CD4-positive, alpha-beta T cell (primary cell): ENCODE results near the gene WFIKKN1. TPM values are rescaled to one million over a fixed set of nuclear protein-coding genes. Genes with fewer than 3 reads are reported as not detected.

Experiments
- ATAC-seq: fragments of 200-7000 bp; cut with Tn5 transposase; one replicate; pipeline ENCODE4 v1.10.0; 2022; ENCODE audit warnings: mild to moderate bottlenecking; ENCODE audit not compliant: poor library complexity
- CTCF ChIA-PET: fragments of 350-600 bp; sonication (Branson Sonifier 250); formaldehyde crosslinking; loops from one replicate; lab custom pipeline; 2021; ENCODE audit warnings: antibody characterized with exemption, inconsistent platforms; lab: Charles Lee
- POLR2A ChIA-PET: fragments of 350-600 bp; sonication (Branson Sonifier 250); formaldehyde crosslinking; loops from one replicate; lab custom pipeline; 2021; ENCODE audit warnings: antibody characterized with exemption, inconsistent platforms; lab: Charles Lee
- DNase-seq, 14 experiments: peaks; one replicate each; pipeline ENCODE4 v3.0.0-alpha.2; 2013 to 2020; ENCODE audit warnings: mixed read lengths in 2 of 14
- H3K27ac ChIP-seq, 2 donors: one replicate each; pipeline versions ENCODE4 v1.5.1 to v1.7.0; 2013; ENCODE audit warnings: low read length in 2 of 2, low read depth in 1 of 2, mild to moderate bottlenecking in 1 of 2
- H3K27me3 ChIP-seq, 2 experiments: 1 replicate in 1 of 2; 2 replicates in 1 of 2; pipeline versions ENCODE4 v1.6.1 to v1.7.0; 2013; ENCODE audit warnings: low read length in 2 of 2, control low read depth in 1 of 2, mild to moderate bottlenecking in 1 of 2, moderate library complexity in 1 of 2; ENCODE audit not compliant: insufficient read depth in 2 of 2, control insufficient read depth in 1 of 2
- H3K36me3 ChIP-seq: one replicate; pipeline ENCODE4 v1.6.1; 2013; ENCODE audit warnings: low read length, control low read depth; ENCODE audit not compliant: insufficient read depth
- H3K4me1 ChIP-seq: one replicate; pipeline ENCODE4 v1.6.1; 2013; ENCODE audit warnings: low read length, control low read depth; ENCODE audit not compliant: insufficient read depth
- H3K4me3 ChIP-seq: one replicate; pipeline ENCODE4 v1.5.1; 2013; ENCODE audit warnings: mild to moderate bottlenecking, low read length, moderate library complexity
- H3K9me3 ChIP-seq, 2 experiments: 1 replicate in 1 of 2; 2 replicates in 1 of 2; pipeline versions ENCODE4 v1.6.1 to v1.7.0; 2013; ENCODE audit warnings: low read length in 2 of 2, mild to moderate bottlenecking in 2 of 2, control low read depth in 1 of 2, moderate library complexity in 1 of 2; ENCODE audit not compliant: control insufficient read depth in 1 of 2, insufficient read depth in 1 of 2
- H3K27ac Mint-ChIP-seq: one replicate; pipeline ENCODE4 v1.8.0; 2020; ENCODE audit warnings: mixed read lengths
- H3K27me3 Mint-ChIP-seq: one replicate; pipeline ENCODE4 v1.8.0; 2021; ENCODE audit warnings: mixed read lengths
- H3K36me3 Mint-ChIP-seq: one replicate; pipeline ENCODE4 v1.8.0; 2021; ENCODE audit warnings: low read depth, mixed read lengths
- H3K4me1 Mint-ChIP-seq: one replicate; pipeline ENCODE4 v1.8.0; 2021; ENCODE audit warnings: low read depth, mixed read lengths
- H3K4me3 Mint-ChIP-seq: one replicate; pipeline ENCODE4 v1.8.0; 2020; ENCODE audit warnings: mild to moderate bottlenecking, mixed read lengths
- H3K9me3 Mint-ChIP-seq: one replicate; pipeline ENCODE4 v1.8.0; 2020; ENCODE audit warnings: mixed read lengths
- intact Hi-C, 2 experiments: fragments of 100-400 bp; cut with DNase I in 1 of 2; cut with micrococcal nuclease in 1 of 2; formaldehyde crosslinking; loops; one replicate each; pipeline versions ENCODE4 v1.15.1 to v1.9.0; 2023 to 2025; cut with DNase I, micrococcal nuclease
- total RNA-seq, 174 experiments: library from RNA in 2 of 174; stranded (reverse) in 2 of 174; gene quantifications; one replicate each; pipeline ENCODE4 v1.2.3 and lab custom pipeline; 2021 to 2026
- TF ChIP-seq, protein P1 (sequence below): fragments of 200-600 bp; IDR thresholded peaks from one replicate; pipeline ENCODE4 v1.8.0; 2022; ENCODE audit warnings: antibody characterized with exemption, mild to moderate bottlenecking

The WFIKKN1 gene
- total RNA-seq, 2 experiments from 2014 or later = 0.64 to 0.99 TPM

DNA sequence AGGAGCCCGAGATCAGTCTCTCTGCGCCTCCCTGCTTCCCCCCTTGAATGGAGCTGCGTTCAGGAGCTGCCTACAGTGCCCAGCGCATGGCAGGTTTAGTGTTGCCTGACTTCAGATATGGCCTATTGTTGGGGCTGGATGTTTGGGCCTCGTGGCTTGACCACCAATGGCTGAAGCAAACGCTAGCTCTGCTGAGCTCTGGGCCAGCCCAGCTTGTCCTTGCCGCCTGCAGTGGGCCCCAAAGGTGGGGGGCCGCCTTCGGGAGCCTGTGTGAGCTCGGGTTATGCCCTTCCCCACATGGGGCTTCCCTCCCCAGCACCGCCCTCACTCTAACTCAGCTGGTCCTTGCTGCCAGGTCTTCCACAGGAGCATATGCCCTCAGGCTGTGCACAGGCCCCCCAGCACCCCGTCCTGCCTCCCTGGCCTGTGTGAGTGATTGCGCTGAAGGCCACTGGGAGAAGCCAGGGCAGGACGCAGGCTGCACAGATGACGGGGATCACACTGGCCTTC, 7.3 kb downstream of the WFIKKN1 start:
- CTCF ChIA-PET = no interaction called here
- H3K4me1 ChIP-seq = peaks cover 47% of the 10 kb centered on the region
- peaks cover 8% of the 10 kb centered on the region for H3K4me1 Mint-ChIP-seq
- no peak overlapping the region for H3K27ac ChIP-seq
- intact Hi-C loops = no loop called here
- peaks cover 9% of the 10 kb centered on the region for H3K36me3 Mint-ChIP-seq
- no peaks in the 10 kb centered on the region for H3K27me3 ChIP-seq
- DNase-seq = peak in 1 of 14 experiments; percentile 48
- H3K9me3 Mint-ChIP-seq = no peaks in the 10 kb centered on the region
- TF ChIP-seq, protein P1, sequence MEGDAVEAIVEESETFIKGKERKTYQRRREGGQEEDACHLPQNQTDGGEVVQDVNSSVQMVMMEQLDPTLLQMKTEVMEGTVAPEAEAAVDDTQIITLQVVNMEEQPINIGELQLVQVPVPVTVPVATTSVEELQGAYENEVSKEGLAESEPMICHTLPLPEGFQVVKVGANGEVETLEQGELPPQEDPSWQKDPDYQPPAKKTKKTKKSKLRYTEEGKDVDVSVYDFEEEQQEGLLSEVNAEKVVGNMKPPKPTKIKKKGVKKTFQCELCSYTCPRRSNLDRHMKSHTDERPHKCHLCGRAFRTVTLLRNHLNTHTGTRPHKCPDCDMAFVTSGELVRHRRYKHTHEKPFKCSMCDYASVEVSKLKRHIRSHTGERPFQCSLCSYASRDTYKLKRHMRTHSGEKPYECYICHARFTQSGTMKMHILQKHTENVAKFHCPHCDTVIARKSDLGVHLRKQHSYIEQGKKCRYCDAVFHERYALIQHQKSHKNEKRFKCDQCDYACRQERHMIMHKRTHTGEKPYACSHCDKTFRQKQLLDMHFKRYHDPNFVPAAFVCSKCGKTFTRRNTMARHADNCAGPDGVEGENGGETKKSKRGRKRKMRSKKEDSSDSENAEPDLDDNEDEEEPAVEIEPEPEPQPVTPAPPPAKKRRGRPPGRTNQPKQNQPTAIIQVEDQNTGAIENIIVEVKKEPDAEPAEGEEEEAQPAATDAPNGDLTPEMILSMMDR = no peak
- no peak overlapping the region for H3K4me3 ChIP-seq
- no peaks in the 10 kb centered on the region for H3K36me3 ChIP-seq
- peak overlapping the region; percentile 48 for H3K4me3 Mint-ChIP-seq
- H3K9me3 ChIP-seq = peaks cover 0 to 10% of the 10 kb centered on the region in 2 experiments
- peaks cover 6% of the 10 kb centered on the region for H3K27me3 Mint-ChIP-seq
- no peak for ATAC-seq
- POLR2A ChIA-PET = interaction anchor here (3.0 kb wide), 1 partner anchor 43 kb away, joined by 16 read pairs; the partner anchor contains the start of gene STUB1
- H3K27ac Mint-ChIP-seq = no peak overlapping the region

DNA sequence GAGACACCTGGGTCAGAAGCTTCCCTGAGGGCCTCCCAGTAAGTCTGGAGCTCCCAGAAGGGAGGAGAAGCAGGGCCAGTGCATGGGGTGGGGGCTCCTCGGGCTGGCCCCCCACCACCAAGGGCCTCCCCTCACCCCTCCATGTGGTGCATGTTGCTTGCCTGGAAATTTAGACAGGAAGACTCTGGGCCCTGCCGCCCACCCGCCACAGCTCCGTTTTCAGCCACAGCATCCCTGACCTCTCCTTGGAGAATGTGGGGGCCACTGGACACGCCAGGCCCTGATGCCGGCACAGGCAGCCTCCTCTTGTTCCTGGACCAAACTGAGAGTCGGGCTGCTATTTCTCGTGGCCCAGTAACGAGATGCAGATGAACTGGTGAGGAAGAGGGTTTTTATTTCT, 8.1 kb downstream of the WFIKKN1 start:
- intact Hi-C loops = no loop called here
- TF ChIP-seq, protein P1 = no peak
- H3K9me3 Mint-ChIP-seq = no peaks in the 10 kb centered on the region
- peak overlapping the region; percentile 63 for H3K4me3 Mint-ChIP-seq
- Histone ChIP-seq H3K27ac (no peak overlapping the region), H3K4me1 (peaks cover 50% of the 10 kb centered on the region), H3K36me3 (no peaks in the 10 kb centered on the region), H3K27me3 (no peaks in the 10 kb centered on the region), H3K9me3 (peaks cover 0 to 10% of the 10 kb centered on the region in 2 experiments), H3K4me3 (no peak overlapping the region)
- ATAC-seq = no peak
- ChIA-PET POLR2A (no interaction called here), CTCF (no interaction called here)
- peaks cover 6% of the 10 kb centered on the region for H3K27me3 Mint-ChIP-seq
- no peak for DNase-seq
- peak overlapping the region; percentile 12 for H3K27ac Mint-ChIP-seq
- peaks cover 9% of the 10 kb centered on the region for H3K36me3 Mint-ChIP-seq
- peaks cover 8% of the 10 kb centered on the region for H3K4me1 Mint-ChIP-seq

DNA sequence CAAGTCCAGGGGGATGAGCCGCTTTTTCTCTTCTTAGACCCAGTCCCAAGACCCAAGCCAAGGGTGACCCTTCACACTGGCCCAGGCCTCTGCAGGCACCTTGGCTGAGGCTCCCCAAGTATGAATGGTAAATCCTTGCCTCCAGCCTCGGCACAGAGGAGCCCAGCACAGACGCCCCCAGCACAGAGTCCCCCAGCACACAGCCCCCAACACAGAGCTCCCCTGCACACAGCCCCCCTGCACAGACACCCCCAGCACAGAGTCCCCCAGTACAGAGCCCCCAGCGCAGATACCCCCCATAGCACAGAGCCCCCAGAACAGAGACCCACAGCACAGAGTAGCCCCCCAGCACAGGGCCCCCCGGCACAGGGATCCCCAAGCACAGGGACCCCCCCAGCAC, 9.8 kb downstream of the WFIKKN1 start:
- H3K9me3 ChIP-seq = peaks cover 0 to 10% of the 10 kb centered on the region in 2 experiments
- H3K36me3 ChIP-seq = no peaks in the 10 kb centered on the region
- ATAC-seq (no peak), DNase-seq (no peak)
- no peak overlapping the region for H3K4me3 ChIP-seq
- Mint-ChIP-seq H3K9me3 (no peaks in the 10 kb centered on the region), H3K4me1 (peaks cover 8% of the 10 kb centered on the region), H3K27me3 (peaks cover 6% of the 10 kb centered on the region), H3K27ac (no peak overlapping the region), H3K4me3 (peak overlapping the region; percentile 51), H3K36me3 (peaks cover 9% of the 10 kb centered on the region)
- H3K4me1 ChIP-seq = peaks cover 36% of the 10 kb centered on the region
- TF ChIP-seq, protein P1 = no peak
- no peak overlapping the region for H3K27ac ChIP-seq
- H3K27me3 ChIP-seq = no peaks in the 10 kb centered on the region
- intact Hi-C loops = no loop called here
- ChIA-PET CTCF (no interaction called here), POLR2A (no interaction called here)
